Panc1 (cell line): ENCODE measurements around the gene ATXN1. TPM values are rescaled to one million over a fixed set of nuclear protein-coding genes. Genes with fewer than 3 reads are reported as not detected.

ENCODE experiments used
- ATAC-seq: fragments of 200-7000 bp; cut with Tn5 transposase; 2 replicates; pipeline ENCODE4 v1.9.1; 2020; ENCODE audit warnings: mild to moderate bottlenecking, moderate library complexity
- BruUV-seq: library from RNA; stranded (reverse); fragments of 400-500 nt; replicated peaks from 2 replicates; lab custom pipeline; 2021; lab: Mats Ljungman, UMichigan
- CTCF ChIA-PET: fragments of 300-600 bp; sonication (Branson Sonifier 250); formaldehyde crosslinking; loops from one replicate; lab custom pipeline; 2022; ENCODE audit warnings: antibody characterized with exemption; lab: Charles Lee
- POLR2A ChIA-PET: fragments of 300-600 bp; sonication (Branson Sonifier 250); formaldehyde crosslinking; loops from one replicate; lab custom pipeline; 2022; ENCODE audit warnings: antibody characterized with exemption; lab: Charles Lee
- DNase-seq: peaks from one replicate; pipeline ENCODE4 v3.0.0-alpha.2; 2010; ENCODE audit warnings: low read depth, low spot score
- H3K27ac ChIP-seq: 2 replicates; pipeline ENCODE4 v1.5.1; 2011; ENCODE audit warnings: mild to moderate bottlenecking, low read length, inconsistent platforms
- H3K27me3 ChIP-seq: fragments of 200-500 bp; sonication (Bioruptor generic); 2 replicates; pipeline ENCODE4 v1.6.0; 2014; ENCODE audit warnings: low read length, inconsistent platforms; ENCODE audit not compliant: control insufficient read depth, insufficient read depth
- H3K36me3 ChIP-seq: fragments of 200-500 bp; sonication (Bioruptor generic); 2 replicates; pipeline ENCODE4 v1.5.1; 2014; ENCODE audit warnings: inconsistent platforms, mild to moderate bottlenecking, low read length, moderate library complexity; ENCODE audit not compliant: control insufficient read depth, insufficient read depth
- H3K4me1 ChIP-seq: 2 replicates; pipeline ENCODE4 v1.5.1; 2011; ENCODE audit warnings: inconsistent platforms, mild to moderate bottlenecking, low read length, moderate library complexity; ENCODE audit not compliant: control insufficient read depth, insufficient read depth
- H3K4me3 ChIP-seq, 2 experiments: 2 replicates each; pipeline ENCODE4 v1.5.1; 2011 to 2012; ENCODE audit warnings: low read depth in 2 of 2, low read length in 2 of 2, mild to moderate bottlenecking in 2 of 2, inconsistent platforms in 1 of 2, moderate library complexity in 1 of 2
- H3K9me3 ChIP-seq: fragments of 200-500 bp; sonication (Bioruptor generic); 2 replicates; pipeline ENCODE4 v1.5.1; 2014; ENCODE audit warnings: low read depth, mild to moderate bottlenecking, inconsistent platforms, low read length, moderate library complexity; ENCODE audit not compliant: control insufficient read depth, insufficient read depth
- POLR2AphosphoS5 ChIP-seq: IDR thresholded peaks from 2 replicates; pipeline ENCODE4 v1.6.1; 2012; ENCODE audit warnings: mild to moderate bottlenecking, low read depth, low read length, moderate library complexity
- SIN3A ChIP-seq: IDR thresholded peaks from 2 replicates; pipeline ENCODE4 v1.6.1; 2012; ENCODE audit warnings: low read depth, mild to moderate bottlenecking, low read length, moderate library complexity, borderline replicate concordance; ENCODE audit not compliant: insufficient read depth
- TCF7L2 ChIP-seq: IDR thresholded peaks from 2 replicates; pipeline ENCODE4 v1.6.1; 2011; ENCODE audit warnings: mild to moderate bottlenecking, low read depth, low read length, inconsistent platforms
- in situ Hi-C: cut with HindIII; loops from 2 replicates; pipeline ENCODE4 v1.10.0; 2016; ENCODE audit warnings: low sequenced_read_pairs, low pct_unique_long_range_greater_than_20kb
- intact Hi-C: fragments of 100-400 bp; cut with micrococcal nuclease; formaldehyde crosslinking; loops from one replicate; pipeline ENCODE4 v1.10.0; 2022; ENCODE audit not compliant: unreplicated experiment
- total RNA-seq: library from RNA; stranded (reverse); gene quantifications from one replicate; pipeline ENCODE4 v1.2.1, GENCODE V29; 2021; ENCODE audit not compliant: unreplicated experiment
- TF ChIP-seq, protein P1 (sequence below), 2 experiments: IDR thresholded peaks; 2 replicates each; pipeline ENCODE4 v1.6.1; 2011 to 2012; ENCODE audit warnings: low read depth in 2 of 2, control low read depth in 1 of 2, low read length in 1 of 2, mild to moderate bottlenecking in 1 of 2, moderate library complexity in 1 of 2; ENCODE audit not compliant: insufficient read depth in 1 of 2
- TF ChIP-seq, protein P2 (sequence below): fragments of 450-650 bp; IDR thresholded peaks from 2 replicates; pipeline ENCODE4 v1.5.1; 2017; ENCODE audit warnings: mild to moderate bottlenecking

ATXN1 gene
- total RNA-seq, 1 experiment from 2014 or later: 67.1 TPM

DNA sequence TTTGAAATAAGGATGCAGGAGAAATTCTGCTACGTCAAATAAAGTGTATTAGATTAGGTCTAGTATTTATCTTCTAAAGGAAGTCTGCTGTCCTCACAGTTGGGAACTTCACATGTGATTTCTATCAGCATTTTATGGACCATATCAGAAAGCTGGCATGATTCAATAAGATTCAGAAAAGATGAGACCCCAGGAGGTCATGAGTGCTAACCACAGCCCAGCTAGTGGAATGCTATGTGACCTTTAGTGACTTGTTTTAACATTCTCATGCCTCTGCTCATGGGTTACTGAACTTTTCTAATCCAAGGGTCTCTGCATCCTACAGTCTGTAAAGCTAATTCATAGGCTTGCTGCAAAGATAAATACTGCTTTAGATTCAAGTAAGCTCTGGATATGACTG is 372.8 kb downstream of the ATXN1 start:
- Histone ChIP-seq H3K27ac (no peak overlapping the region), H3K4me1 (no peaks in the 10 kb centered on the region), H3K4me3 (no peak overlapping the region), H3K36me3 (no peaks in the 10 kb centered on the region; the same call in 1 of the 2 replicates), H3K27me3 (no peaks in the 10 kb centered on the region), H3K9me3 (no peaks in the 10 kb centered on the region)
- DNase-seq (no peak), ATAC-seq (no peak)
- POLR2A ChIA-PET: no interaction called here
- CTCF ChIA-PET: no interaction called here
- no TSS peak for BruUV-seq
- TF ChIP-seq POLR2AphosphoS5 (no peak), TCF7L2 (no peak), SIN3A (no peak)
- TF ChIP-seq, protein P1, sequence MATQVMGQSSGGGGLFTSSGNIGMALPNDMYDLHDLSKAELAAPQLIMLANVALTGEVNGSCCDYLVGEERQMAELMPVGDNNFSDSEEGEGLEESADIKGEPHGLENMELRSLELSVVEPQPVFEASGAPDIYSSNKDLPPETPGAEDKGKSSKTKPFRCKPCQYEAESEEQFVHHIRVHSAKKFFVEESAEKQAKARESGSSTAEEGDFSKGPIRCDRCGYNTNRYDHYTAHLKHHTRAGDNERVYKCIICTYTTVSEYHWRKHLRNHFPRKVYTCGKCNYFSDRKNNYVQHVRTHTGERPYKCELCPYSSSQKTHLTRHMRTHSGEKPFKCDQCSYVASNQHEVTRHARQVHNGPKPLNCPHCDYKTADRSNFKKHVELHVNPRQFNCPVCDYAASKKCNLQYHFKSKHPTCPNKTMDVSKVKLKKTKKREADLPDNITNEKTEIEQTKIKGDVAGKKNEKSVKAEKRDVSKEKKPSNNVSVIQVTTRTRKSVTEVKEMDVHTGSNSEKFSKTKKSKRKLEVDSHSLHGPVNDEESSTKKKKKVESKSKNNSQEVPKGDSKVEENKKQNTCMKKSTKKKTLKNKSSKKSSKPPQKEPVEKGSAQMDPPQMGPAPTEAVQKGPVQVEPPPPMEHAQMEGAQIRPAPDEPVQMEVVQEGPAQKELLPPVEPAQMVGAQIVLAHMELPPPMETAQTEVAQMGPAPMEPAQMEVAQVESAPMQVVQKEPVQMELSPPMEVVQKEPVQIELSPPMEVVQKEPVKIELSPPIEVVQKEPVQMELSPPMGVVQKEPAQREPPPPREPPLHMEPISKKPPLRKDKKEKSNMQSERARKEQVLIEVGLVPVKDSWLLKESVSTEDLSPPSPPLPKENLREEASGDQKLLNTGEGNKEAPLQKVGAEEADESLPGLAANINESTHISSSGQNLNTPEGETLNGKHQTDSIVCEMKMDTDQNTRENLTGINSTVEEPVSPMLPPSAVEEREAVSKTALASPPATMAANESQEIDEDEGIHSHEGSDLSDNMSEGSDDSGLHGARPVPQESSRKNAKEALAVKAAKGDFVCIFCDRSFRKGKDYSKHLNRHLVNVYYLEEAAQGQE (IDR thresholded peaks at IDR 0.05; ENCODE audit: insufficient read depth in 1 of 2, low read depth in 2 of 2, low read length in 1 of 2): no peak
- TF ChIP-seq, protein P2, sequence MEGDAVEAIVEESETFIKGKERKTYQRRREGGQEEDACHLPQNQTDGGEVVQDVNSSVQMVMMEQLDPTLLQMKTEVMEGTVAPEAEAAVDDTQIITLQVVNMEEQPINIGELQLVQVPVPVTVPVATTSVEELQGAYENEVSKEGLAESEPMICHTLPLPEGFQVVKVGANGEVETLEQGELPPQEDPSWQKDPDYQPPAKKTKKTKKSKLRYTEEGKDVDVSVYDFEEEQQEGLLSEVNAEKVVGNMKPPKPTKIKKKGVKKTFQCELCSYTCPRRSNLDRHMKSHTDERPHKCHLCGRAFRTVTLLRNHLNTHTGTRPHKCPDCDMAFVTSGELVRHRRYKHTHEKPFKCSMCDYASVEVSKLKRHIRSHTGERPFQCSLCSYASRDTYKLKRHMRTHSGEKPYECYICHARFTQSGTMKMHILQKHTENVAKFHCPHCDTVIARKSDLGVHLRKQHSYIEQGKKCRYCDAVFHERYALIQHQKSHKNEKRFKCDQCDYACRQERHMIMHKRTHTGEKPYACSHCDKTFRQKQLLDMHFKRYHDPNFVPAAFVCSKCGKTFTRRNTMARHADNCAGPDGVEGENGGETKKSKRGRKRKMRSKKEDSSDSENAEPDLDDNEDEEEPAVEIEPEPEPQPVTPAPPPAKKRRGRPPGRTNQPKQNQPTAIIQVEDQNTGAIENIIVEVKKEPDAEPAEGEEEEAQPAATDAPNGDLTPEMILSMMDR: no peak
- intact Hi-C loops (no loop called here), in situ Hi-C loops (no loop called here)

DNA sequence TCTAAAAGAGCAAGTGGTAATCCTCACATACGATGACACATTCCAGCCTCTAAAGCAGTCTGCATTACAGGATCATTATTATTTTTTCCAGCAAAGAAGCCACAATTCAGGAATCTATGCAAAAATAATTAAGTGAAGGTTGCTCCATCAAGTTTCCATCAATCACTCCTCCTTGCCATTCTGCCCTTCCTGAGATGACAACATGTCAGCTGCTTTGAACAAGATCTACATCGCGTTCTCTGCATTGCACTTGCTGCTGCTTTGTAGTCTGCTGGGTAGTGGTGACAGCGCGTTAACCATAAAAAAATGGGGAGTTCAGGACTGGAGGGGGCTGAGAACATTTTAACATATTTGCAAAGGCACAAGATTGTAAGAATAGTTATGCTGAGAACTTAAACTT is 375.2 kb downstream of the ATXN1 start:
- in situ Hi-C loops: no loop called here

More for the DNA sequence above, 375.2 kb downstream of the ATXN1 start:
- Histone ChIP-seq H3K27me3 (no peaks in the 10 kb centered on the region), H3K36me3 (no peaks in the 10 kb centered on the region; the same call in 1 of the 2 replicates), H3K4me3 (no peak overlapping the region), H3K4me1 (no peaks in the 10 kb centered on the region), H3K27ac (no peak overlapping the region), H3K9me3 (no peaks in the 10 kb centered on the region)
- BruUV-seq: no TSS peak
- TF ChIP-seq, protein P1 (IDR thresholded peaks at IDR 0.05; ENCODE audit: insufficient read depth in 1 of 2, low read depth in 2 of 2, low read length in 1 of 2): no peak
- no peak for TF ChIP-seq POLR2AphosphoS5
- ChIA-PET POLR2A (no interaction called here), CTCF (no interaction called here)
- no peak for ATAC-seq
- intact Hi-C loops: no loop called here
- no peak for DNase-seq
